ENCODE measurements around the gene LRRTM2.

- no peak for TF ChIP-seq CTCF (IDR thresholded peaks at IDR 0.05 in 4 of 5, conservative IDR thresholded peaks at IDR 0.05 in 1 of 5)
- no peak for TF ChIP-seq POLR2A (IDR thresholded peaks at IDR 0.05)
These were observed 56.1 kb downstream of the LRRTM2 start for GRCh38 chr5:138819081-138819480.

Measured in gastrocnemius medialis (tissue), 4 donors.